ENCODE measurements around the gene MMP28.

The MMP28 gene, protein sequence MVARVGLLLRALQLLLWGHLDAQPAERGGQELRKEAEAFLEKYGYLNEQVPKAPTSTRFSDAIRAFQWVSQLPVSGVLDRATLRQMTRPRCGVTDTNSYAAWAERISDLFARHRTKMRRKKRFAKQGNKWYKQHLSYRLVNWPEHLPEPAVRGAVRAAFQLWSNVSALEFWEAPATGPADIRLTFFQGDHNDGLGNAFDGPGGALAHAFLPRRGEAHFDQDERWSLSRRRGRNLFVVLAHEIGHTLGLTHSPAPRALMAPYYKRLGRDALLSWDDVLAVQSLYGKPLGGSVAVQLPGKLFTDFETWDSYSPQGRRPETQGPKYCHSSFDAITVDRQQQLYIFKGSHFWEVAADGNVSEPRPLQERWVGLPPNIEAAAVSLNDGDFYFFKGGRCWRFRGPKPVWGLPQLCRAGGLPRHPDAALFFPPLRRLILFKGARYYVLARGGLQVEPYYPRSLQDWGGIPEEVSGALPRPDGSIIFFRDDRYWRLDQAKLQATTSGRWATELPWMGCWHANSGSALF

DNA sequence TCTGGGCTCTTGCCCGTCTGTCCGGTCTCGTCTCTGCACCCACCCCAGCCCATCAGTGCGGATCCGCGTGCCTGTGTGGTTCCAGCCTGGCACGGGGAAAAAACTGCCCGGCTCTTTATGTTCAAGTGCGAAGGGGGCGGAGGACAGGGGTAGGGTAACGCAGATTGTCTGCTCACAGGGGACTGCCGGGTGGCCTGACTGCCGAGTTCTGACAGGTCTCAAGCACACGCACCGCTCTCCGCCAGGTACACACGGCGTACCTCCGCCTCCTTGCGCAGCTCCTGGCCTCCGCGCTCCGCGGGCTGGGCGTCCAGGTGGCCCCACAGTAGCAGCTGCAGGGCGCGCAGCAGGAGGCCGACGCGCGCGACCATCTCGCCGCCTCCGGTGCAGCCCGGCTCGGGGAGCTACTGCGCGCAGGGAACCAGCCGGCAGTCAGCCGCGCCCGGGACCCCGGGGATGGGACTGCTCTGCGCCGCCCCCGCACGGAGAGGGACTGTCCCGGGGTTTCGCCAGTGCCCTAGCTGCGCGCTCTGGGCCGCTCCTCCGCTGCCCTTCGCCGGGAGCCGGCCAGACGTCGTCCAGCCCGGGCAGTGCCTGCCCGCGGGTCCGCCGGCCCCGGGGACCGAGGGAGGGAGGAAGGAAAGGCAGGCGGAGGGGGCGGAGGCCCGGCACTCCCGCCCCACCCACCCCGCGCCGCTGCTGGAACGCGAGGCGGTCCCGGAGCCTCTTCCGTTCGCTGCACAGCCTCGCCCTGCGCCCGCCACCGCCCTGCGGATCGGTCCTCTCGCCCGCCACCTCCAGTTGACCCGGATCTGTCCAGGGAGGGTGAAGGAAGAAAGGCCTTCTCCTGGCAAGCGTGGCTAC, at the start of gene MMP28:
Gene MMP28 (minus strand): TSS at position 635 of the 864 bp plus-strand sequence. CDS start 264 bp downstream, at position 371.
- H3K27ac ChIP-seq, result no peak within 1 kb of the TSS
- no peak for TF ChIP-seq ZFX (IDR thresholded peaks at IDR 0.05)
- TF ChIP-seq, protein P1, sequence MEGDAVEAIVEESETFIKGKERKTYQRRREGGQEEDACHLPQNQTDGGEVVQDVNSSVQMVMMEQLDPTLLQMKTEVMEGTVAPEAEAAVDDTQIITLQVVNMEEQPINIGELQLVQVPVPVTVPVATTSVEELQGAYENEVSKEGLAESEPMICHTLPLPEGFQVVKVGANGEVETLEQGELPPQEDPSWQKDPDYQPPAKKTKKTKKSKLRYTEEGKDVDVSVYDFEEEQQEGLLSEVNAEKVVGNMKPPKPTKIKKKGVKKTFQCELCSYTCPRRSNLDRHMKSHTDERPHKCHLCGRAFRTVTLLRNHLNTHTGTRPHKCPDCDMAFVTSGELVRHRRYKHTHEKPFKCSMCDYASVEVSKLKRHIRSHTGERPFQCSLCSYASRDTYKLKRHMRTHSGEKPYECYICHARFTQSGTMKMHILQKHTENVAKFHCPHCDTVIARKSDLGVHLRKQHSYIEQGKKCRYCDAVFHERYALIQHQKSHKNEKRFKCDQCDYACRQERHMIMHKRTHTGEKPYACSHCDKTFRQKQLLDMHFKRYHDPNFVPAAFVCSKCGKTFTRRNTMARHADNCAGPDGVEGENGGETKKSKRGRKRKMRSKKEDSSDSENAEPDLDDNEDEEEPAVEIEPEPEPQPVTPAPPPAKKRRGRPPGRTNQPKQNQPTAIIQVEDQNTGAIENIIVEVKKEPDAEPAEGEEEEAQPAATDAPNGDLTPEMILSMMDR (conservative IDR thresholded peaks at IDR 0.05), result no peak

DNA sequence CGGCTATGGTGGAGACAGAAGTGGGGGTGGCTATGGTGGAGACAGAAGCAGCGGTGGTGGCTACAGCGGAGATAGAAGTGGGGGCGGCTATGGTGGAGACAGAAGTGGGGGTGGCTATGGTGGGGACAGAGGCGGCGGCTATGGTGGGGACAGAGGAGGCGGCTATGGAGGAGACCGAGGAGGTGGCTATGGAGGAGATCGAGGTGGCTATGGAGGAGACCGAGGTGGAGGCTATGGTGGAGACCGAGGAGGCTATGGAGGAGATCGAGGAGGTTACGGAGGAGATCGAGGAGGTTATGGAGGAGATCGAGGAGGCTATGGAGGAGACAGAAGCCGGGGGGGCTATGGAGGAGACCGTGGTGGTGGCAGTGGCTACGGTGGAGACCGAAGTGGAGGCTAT, 49.1 kb upstream of the MMP28 start:
- TF ChIP-seq ZFX (IDR thresholded peaks at IDR 0.05), result no peak
- TF ChIP-seq, protein P1 (conservative IDR thresholded peaks at IDR 0.05), result no peak
- no peak overlapping the region for H3K27ac ChIP-seq

DNA sequence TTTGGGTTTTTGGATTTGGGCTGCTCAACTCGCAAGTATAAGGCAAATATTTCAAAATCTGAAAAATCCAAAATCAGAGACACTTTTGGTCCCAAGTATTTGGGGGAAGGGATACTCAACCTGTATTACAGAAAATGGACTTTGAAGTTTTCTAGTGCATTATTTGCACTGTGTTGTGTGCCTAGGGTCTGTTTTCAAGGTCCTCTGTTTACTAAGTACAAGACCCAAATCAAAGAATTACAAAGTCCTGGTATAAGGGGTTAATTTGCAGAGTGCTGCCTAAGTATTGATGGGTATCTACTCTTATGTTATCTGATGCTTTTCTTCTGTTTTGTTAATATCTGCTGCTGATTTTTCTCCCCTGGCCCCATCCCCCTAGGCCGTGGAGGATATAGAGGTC, 48.3 kb upstream of the MMP28 start:
- no peak for TF ChIP-seq ZFX (IDR thresholded peaks at IDR 0.05)
- TF ChIP-seq, protein P1 (conservative IDR thresholded peaks at IDR 0.05), result no peak
- no peak overlapping the region for H3K27ac ChIP-seq

DNA sequence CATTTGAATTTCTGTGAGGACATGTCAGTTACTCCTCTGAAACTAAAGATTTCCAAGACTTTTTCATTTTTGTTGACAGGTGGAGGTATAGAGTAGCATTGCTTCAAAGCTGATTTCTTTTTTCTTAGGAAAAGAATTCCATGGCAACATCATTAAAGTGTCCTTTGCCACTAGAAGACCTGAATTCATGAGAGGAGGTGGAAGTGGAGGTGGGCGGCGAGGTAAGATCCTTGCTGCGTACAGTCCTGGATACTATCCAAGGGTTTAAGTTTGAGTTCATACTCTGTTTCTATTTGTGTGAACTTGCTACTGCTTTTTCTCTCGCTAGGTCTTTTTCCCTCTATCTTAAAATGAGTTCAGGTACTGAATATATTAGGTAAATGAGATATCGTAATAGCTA, 46.8 kb upstream of the MMP28 start:
- H3K27ac ChIP-seq, result no peak overlapping the region

DNA sequence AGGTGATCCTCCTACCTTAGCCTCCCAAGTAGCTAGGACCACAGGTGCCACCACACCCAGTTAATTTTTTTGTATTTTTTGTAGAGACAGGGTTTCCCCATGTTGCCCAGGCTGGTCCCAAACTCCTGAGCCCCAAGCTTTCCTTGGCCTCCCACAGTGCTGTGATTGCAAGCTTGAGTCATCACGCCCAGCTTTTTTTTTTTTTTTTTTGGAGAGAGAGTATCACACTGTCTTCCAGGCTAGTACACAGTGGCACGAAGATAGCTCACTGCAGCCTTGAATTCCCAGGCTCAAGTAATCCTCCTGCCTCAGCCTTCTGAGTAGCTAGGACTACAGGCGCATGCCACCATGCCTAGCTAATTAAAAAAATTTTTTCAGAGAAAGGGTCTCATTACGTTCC, 46.1 kb upstream of the MMP28 start:
- no peak for TF ChIP-seq ZFX (IDR thresholded peaks at IDR 0.05)
- TF ChIP-seq, protein P1 (conservative IDR thresholded peaks at IDR 0.05), result no peak
- no peak overlapping the region for H3K27ac ChIP-seq

More for the DNA sequence above, 46.8 kb upstream of the MMP28 start:
- no peak for TF ChIP-seq ZFX (IDR thresholded peaks at IDR 0.05)
- TF ChIP-seq, protein P1 (conservative IDR thresholded peaks at IDR 0.05), result no peak

DNA sequence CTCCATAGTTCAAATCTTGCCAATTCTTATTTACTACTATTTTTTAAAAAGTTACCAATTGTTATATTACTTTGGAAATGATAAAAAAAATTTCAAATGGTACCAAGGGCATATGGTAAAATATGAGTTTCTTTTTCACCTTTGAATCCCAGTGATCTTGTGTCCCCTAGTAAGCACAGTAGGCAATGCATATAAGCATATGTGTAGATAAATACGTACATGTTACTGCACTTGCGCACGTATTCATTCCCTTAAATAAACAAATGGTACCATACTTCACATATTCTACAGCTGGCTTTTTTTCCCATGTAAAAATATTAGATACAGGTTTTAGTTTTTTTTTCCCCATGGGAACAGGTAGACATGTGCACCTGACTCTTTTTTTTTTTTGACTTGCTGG, 45.7 kb upstream of the MMP28 start:
- TF ChIP-seq, protein P1 (conservative IDR thresholded peaks at IDR 0.05), result no peak
- no peak for TF ChIP-seq ZFX (IDR thresholded peaks at IDR 0.05)
- no peak overlapping the region for H3K27ac ChIP-seq
